Ramos (cell line): ENCODE data around the gene CLSTN2.

Experiments used
- in situ Hi-C: fragments of 300-500 bp; cut with MboI; formaldehyde crosslinking; loops from one replicate; pipeline ENCODE4 v1.14.3; 2022; ENCODE audit warnings: low sequenced_read_pairs; ENCODE audit not compliant: unreplicated experiment

CLSTN2 gene

GRCh38 chr3:140085001-140085400, 150.0 kb downstream of the CLSTN2 start:
- in situ Hi-C loops = no loop called here

GRCh38 chr3:140086642-140087041, 151.7 kb downstream of the CLSTN2 start:
- in situ Hi-C loops = no loop called here

- in situ Hi-C loops = no loop called here
These were observed 153.1 kb downstream of the CLSTN2 start for GRCh38 chr3:140088058-140088457.

- in situ Hi-C loops = no loop called here
These were observed 153.5 kb downstream of the CLSTN2 start for GRCh38 chr3:140088513-140088912.

- in situ Hi-C loops = no loop called here
These were observed 154.6 kb downstream of the CLSTN2 start for GRCh38 chr3:140089403-140090072.

GRCh38 chr3:140091143-140091542, 156.2 kb downstream of the CLSTN2 start:
- in situ Hi-C loops = no loop called here

- in situ Hi-C loops = no loop called here
These were observed 158.0 kb downstream of the CLSTN2 start for GRCh38 chr3:140092848-140093536.

GRCh38 chr3:140093742-140094141, 158.8 kb downstream of the CLSTN2 start:
- in situ Hi-C loops = no loop called here

GRCh38 chr3:140094487-140094886, 159.5 kb downstream of the CLSTN2 start:
- in situ Hi-C loops = no loop called here

- in situ Hi-C loops = no loop called here
These were observed 161.1 kb downstream of the CLSTN2 start for GRCh38 chr3:140096037-140096436.

- in situ Hi-C loops = no loop called here
These were observed 163.1 kb downstream of the CLSTN2 start for GRCh38 chr3:140097874-140098635.

GRCh38 chr3:140100479-140100878, 165.5 kb downstream of the CLSTN2 start:
- in situ Hi-C loops = no loop called here

GRCh38 chr3:140103166-140103565, 168.2 kb downstream of the CLSTN2 start:
- in situ Hi-C loops = no loop called here

GRCh38 chr3:140103986-140104645, 169.1 kb downstream of the CLSTN2 start:
- in situ Hi-C loops = no loop called here

- in situ Hi-C loops = no loop called here
These were observed 179.2 kb downstream of the CLSTN2 start for GRCh38 chr3:140113996-140114788.

GRCh38 chr3:140114789-140115080, 179.8 kb downstream of the CLSTN2 start:
- in situ Hi-C loops = no loop called here

GRCh38 chr3:140117096-140117526, 182.1 kb downstream of the CLSTN2 start:
- in situ Hi-C loops = no loop called here

- in situ Hi-C loops = no loop called here
These were observed 187.2 kb downstream of the CLSTN2 start for GRCh38 chr3:140122183-140122582.

GRCh38 chr3:140128217-140128616, 193.2 kb downstream of the CLSTN2 start:
- in situ Hi-C loops = loop anchor here (25.0 kb wide), 1 partner anchor 734 kb away; no protein-coding TSS in a partner anchor

- in situ Hi-C loops = loop anchor here (25.0 kb wide), 1 partner anchor 734 kb away; no protein-coding TSS in a partner anchor
These were observed 193.6 kb downstream of the CLSTN2 start for GRCh38 chr3:140128631-140129030.
